Activated effector memory CD4-positive, alpha-beta T cell treated with Interleukin-2 at 50 U/mL for 16 hours (primary cell): ENCODE measurements around the gene CLEC16A.

Experiments
- DNase-seq: peaks from one replicate; pipeline ENCODE4 v3.0.0-alpha.2; 2020

The CLEC16A gene

GRCh38 chr16:11183951-11184350 is 239.6 kb downstream of the CLEC16A start:
- no peak for DNase-seq

GRCh38 chr16:11187522-11188023 is 243.2 kb downstream of the CLEC16A start:
- DNase-seq = no peak

DNA sequence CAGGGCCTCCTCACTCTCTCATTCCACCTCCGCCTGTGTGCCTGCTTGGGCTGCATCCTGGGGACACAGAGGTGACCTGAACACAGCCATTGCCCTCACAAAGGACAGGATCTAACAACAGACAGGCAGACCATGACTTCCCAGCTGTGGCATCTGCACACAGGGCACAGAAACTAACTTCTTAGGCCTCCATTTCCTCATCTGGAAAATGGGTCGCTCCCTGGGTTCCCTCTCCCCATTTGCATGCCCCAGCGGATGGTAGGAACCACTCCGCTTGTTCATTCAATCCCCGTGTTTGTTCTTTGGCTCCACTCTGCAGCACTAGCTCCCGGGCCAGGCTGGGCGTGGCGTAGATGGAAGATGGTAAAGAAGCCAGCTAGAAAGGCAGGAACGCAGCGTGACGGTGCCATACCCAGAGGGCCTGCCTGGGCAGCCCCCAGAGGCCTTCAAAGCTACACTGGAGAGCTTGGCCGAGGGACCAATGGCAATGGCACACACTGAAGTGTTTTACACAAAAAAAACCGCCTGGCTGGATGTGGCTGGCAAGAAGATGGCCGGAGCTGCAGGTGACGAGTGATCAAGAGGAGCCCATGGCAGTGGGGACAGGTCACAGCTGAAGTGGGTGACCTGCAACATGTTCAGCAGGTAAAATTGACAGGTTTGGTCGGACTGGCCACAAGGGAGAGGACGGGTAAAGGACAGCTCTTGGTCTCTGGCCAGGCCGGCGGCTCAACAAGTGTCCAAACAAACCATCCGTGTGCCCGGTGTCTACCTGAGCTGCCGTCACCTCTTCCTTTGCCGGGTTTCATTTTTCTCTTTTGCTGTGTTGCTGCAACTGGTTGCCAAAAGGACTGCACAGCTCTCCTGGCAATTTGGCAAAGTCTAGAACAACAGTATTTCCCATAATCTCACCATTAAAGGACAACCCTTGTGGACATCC is 244.7 kb downstream of the CLEC16A start:
- DNase-seq = no peak

- DNase-seq = no peak
Measured at GRCh38 chr16:11190588-11191560, 246.5 kb downstream of the CLEC16A start.

DNA sequence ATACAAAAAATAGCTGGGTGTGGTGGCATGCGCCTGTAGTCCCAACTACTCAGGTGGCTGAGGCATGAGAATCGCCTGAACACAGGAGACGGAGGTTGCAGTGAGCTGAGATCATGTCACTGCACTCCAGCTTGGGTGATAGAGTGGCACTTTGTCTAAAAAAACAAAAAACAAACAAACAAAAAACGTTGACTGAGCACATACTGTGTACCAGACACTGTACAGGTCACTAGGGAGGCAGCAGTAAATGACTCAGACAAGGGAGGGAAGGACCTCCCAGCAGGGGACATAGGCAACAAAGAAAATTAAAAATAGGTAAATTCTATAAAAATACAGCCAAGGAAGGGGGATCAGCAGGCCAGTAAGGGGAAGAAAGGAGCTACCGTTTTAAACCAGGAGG is 247.3 kb downstream of the CLEC16A start:
- DNase-seq = no peak

- no peak for DNase-seq
Measured at GRCh38 chr16:11193494-11193893, 249.1 kb downstream of the CLEC16A start.

DNA sequence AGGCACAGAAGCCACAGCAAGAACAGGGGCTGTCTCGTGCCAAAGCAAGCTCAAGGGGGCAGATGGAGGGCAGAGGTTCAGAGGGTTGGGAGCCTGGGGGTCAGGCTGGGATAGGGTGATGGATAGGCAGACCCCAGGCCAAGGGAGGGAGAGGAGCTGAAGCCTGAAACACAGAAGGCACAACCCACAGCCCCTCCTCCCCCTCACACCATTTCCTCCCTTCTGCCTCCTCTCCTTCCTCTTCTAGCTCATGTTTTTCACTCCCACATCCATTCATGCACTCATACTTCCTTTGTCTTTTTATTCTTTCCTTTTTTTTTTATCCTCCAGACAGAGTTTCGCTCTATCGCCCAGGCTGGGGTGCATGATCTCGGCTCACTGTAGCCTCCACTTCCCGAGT is 250.5 kb downstream of the CLEC16A start:
- DNase-seq = no peak

GRCh38 chr16:11196286-11196828 is 252.0 kb downstream of the CLEC16A start:
- no peak for DNase-seq

DNA sequence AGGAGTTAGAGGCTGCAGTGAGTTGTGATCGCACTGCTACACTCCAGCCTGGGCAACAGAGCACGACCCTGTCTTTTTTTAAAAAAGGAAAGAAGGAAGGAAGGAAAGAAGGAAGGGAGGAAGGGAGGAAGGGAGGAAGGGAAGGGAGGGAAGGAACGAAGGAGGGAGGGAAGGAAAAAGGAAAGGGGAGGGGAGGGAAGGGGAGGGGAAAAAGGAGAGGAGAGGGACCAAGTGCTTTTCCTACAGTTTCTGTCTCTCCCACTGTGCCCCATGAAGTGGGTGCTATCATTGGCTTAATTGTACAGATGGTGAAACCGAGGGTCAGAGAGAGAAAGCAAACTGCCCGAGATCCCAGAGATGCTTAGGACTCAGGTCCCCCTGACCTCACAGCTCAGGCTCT is 254.0 kb downstream of the CLEC16A start:
- no peak for DNase-seq

- DNase-seq = no peak
Measured at GRCh38 chr16:11198828-11199227, 254.5 kb downstream of the CLEC16A start.

DNA sequence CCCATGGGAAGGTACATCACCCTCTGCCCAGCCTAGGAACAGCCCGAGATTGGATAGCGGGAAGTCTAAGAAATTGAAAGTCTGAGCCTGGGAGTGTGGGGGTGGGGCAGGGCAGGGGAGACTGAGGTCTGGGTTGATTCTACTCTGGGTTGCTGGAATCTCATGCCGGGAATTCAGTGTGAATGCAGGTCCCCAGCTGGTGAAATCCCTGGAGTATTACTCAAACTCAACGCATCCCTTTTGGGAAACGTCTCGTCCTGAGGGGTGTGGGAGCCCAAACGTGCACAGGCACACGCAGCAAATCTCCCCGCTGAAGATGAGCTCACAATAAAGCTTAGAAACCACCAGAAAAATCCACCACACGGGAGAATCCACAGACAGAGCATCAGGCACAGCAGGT is 256.2 kb downstream of the CLEC16A start:
- DNase-seq = no peak

GRCh38 chr16:11201498-11202259 is 257.3 kb downstream of the CLEC16A start:
- no peak for DNase-seq

GRCh38 chr16:11202260-11203091 is 258.1 kb downstream of the CLEC16A start:
- no peak for DNase-seq

DNA sequence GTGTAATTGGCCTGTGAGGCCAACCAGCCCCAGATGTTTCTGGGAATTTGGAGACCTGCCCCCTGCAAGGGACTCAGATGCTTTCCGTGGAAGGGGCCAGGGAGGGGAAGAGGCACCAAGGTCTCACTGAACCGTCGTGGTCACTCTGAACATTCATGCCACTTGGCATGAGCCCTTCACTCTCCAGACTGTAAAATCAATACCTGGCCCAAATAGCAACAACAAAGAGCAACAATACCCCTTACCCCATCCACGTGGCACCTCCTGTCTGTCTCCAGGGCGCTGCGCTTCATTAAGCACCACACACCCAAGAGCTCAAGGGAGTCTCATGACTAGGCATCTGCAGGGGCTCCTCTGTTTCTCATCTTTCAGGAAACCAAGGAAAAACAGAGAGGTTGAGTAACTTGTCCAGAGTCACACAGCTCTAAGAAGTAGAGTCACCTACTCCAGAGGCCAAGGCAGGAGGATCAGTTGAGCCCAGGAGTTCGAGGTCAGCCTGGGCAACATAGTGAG is 258.8 kb downstream of the CLEC16A start:
- no peak for DNase-seq

DNA sequence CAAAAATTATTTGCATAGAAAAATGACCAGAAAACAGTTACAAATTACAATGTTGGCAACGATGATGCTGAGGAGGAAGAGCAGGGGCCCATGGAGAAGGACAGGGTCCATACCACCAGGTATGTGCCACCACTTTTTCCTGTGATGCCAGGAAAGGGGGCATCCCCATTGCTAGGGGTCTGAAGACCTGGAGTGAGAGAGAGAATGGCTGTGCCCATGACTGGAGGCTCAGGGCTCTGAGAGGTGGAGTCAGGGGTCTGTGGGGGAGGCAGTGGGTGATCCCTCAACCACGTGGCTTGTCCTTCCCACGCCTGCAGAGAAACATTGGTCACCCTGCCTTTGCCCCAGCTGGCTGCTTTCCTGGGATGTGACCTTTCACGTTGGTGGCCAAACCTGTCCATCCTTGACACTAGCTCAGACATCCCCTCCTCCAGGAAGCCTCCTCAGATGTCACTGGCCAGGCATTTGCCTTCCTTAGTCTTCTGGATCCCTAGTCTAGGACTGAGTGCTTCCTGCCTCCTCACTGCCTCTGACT is 260.2 kb downstream of the CLEC16A start:
- no peak for DNase-seq

DNA sequence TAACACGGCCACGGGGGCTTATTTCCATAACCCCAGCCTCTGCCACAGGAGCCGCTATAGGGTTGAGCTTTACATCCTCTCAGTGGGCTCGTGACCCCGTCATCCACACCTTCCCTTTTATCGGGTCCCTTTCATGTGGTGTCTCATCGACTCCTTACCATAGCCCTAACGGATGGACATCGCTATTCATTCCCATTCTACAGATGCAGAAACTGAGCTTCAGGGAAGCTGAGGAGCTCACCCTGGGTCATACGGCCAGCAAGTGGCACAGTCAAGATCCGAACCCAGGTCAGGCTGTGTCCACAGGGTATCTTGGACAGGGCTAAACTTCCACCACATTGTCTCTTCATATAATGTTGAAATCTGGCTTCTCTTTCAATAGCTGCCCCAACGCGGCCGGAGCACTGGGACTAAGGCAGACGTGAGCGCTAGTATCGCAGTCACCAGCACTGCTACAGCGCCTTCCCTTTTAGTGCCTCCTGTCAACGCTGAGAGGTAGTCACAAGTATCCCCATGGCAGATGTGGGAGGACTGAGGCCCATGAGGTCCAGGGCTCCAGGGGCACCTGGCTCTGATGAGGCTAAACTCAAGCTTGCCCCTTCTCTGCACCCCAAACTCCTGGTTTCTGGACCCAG is 260.8 kb downstream of the CLEC16A start:
- DNase-seq = no peak

- no peak for DNase-seq
Measured at GRCh38 chr16:11205754-11206581, 261.6 kb downstream of the CLEC16A start.

DNA sequence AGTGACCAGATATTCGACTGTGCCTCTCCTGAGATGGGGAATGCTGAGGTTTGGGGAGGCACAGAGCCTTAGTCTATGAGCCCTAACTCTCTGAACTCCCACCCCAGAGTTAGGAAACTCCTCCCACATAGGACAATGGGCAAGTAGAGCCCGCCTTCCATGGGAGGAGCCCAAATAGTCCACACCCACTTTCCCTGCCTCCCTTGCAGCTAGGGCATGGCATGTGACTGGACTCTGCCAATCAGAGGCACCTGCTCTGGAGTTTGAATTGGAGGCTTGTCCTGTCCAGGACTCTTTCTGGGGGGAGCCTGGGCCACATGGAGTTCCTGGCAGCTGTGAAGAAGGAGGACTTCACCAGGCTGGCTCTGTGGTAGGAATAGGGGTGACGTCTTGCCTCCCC is 263.3 kb downstream of the CLEC16A start:
- DNase-seq = no peak

- no peak for DNase-seq
Measured at GRCh38 chr16:11208916-11209665, 264.7 kb downstream of the CLEC16A start.
